ENCODE data around the gene KCNH5.

The KCNH5 gene

DNA sequence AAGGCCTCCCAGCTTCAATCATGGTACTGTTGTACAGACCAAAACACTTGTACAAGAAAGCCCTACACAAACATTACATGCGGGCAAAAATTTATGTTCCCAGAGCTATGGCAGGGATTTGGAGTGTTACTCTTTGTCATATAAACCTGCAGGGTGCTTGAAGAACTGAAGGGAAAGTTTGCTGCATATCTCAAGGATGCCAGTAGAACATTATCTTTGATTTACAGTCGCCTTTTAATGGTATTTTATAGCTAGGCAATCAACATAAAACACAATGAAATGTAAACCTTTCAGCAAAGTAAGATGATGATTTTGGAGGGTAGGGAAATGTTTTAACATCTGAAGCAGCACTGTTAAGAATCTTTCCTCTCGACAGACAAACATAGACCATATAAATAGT lies 305.6 kb downstream of the KCNH5 start:
- DNase-seq (ENCODE audit: low read depth in 2 of 2), result no peak

GRCh38 chr14:62736048-62737043 lies 308.9 kb downstream of the KCNH5 start:
- no peak for DNase-seq (ENCODE audit: low read depth in 2 of 2)

GRCh38 chr14:62734831-62735230 lies 310.4 kb downstream of the KCNH5 start:
- DNase-seq (ENCODE audit: low read depth in 2 of 2), result no peak

- DNase-seq (ENCODE audit: low read depth in 2 of 2), result no peak
Measured at GRCh38 chr14:62722406-62722805, 322.9 kb downstream of the KCNH5 start.

- DNase-seq (ENCODE audit: low read depth in 2 of 2), result no peak
Measured at GRCh38 chr14:62718629-62719028, 326.6 kb downstream of the KCNH5 start.

DNA sequence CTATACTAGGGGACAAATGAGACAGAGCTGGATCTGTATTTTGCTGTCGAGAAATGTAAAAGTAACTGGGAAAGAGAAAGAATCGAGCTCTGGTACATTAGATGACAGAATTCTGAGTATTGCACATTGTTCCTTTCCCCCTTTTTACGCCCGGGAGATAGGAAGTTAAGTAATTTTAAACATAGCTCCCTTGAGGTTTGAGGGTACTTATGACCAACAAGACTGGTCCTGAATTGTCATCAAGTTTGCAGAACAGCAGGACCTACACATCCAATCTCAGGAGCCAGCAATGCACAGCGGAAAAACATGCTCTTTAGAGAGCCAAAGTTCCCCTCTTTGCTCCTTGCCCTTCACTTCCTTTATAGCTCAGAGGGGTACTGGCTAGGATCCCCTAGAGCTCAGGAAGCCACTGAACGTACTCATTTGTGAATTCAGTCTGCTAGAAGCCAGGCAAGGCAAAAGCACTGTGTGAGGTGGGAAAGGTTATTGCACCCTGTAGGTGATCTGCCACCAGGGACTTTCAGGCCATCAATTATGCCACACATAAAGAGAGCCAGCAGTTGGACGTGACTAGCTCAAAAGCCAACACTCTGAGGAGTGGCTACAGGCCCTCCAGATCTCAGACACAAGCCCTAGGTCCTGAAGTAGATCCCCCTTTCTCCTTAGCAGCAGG lies 333.8 kb downstream of the KCNH5 start:
- no peak for DNase-seq (ENCODE audit: low read depth in 2 of 2)

DNA sequence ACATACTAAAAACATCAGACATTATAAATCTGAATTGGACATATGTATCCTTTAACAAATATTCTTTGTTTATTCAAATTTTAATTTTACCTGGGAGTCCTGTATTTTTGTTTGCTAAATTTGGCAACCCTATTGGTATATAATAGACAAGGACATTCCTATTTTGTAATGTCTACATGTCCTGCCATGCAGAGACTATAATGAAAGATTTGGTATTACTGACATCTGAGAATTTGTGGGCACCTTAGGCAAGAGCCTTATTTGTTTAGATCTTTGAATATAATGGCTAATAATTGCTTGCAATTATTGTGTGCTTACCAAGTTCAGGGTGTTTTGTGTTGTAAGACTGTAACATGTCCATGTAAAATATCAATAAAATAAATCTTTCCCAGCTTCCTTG lies 334.4 kb downstream of the KCNH5 start:
- no peak for DNase-seq (ENCODE audit: low read depth in 2 of 2)

DNA sequence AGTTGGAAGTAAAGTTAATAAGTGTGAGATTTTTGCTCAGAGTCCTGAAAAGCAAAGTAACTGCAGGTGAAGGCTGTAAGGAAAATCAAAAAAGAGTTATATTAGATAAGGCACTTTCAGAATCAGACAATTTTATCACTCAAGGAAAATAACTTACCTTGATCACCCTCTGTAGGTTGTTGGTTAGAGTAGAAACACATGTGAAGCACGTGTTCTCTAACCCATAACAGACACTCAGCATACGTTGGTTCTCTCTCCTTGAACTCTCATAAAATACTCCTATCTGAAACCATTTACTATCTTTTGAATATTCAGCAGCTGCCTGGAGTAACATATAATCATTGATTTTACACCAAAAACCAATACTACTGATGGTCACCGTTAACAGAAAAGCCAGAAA lies 335.5 kb downstream of the KCNH5 start:
- DNase-seq (ENCODE audit: low read depth in 2 of 2), result no peak

GRCh38 chr14:62706217-62706616 lies 339.0 kb downstream of the KCNH5 start:
- DNase-seq (ENCODE audit: low read depth in 2 of 2), result no peak

- DNase-seq (ENCODE audit: low read depth in 2 of 2), result no peak
Measured at GRCh38 chr14:62697461-62697860, 347.8 kb downstream of the KCNH5 start.

DNA sequence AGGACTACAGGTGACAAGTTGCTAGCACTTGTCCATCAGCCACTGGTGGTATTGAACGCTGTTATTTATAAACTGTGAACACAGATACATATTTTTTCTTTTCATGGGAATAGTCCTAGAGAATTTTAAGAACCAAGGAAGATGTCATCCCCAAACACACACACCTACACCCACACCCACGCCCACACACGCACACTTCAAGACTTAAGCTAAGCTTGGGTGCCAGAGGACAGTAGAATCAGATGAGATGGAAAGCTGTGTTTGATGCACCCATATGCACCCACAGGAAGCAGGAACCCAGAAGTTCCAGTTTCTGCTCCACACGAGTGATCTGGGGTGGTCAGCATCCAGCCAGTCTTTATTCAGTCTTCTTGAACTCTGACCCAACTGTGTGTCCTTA lies 348.3 kb downstream of the KCNH5 start:
- no peak for DNase-seq (ENCODE audit: low read depth in 2 of 2)

- no peak for DNase-seq (ENCODE audit: low read depth in 2 of 2)
Measured at GRCh38 chr14:62696331-62696924, 348.8 kb downstream of the KCNH5 start.

- DNase-seq (ENCODE audit: low read depth in 2 of 2), result no peak
Measured at GRCh38 chr14:62694075-62694474, 351.2 kb downstream of the KCNH5 start.

DNA sequence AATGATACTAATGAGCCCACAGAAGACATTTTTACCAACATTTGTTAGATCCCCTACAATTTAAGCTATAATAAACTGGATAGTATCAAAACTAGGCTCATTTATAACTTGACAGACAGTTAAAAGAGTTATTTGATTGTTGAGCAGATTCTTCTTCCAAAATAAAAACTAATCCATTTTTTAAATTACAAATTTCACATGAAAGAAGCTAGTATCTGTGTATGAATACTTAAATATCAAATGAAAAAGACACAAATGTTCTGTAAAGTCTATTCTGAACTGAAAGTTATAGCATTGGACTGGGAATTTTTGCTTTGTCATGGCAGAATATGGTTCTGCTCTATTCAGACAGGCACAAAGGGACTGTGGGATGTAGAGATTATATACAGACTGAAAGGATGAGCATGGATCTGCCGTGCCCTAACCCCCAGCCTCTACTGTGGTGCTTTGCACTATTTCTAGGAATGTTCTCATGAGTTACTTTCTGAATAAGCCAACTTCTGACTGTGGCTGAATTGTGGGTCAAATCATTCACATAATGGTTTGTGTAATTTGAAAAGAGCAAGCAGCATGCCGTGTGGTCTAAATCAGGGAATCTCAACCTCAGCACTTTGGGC lies 352.7 kb downstream of the KCNH5 start:
- no peak for DNase-seq (ENCODE audit: low read depth in 2 of 2)

- no peak for DNase-seq (ENCODE audit: low read depth in 2 of 2)
Measured at GRCh38 chr14:62691647-62692489, 353.4 kb downstream of the KCNH5 start.

DNA sequence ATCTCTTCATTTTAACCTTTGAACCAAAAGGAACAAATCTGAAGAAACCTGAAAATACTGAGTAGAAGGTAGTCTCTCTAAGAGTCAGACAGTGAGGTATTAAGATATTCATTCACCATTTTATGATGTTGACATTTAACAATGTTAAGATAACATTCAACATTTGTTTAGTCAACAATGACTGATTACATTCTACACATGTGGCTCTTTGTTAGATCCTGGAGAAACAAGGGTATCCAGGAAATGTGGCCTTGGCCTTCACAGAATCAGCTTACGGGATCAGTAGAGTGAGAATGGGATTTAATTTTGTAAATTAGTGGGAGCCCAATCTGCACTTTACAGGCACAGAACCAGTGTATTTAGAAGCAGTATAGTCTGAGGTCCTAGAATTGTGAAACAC lies 355.5 kb downstream of the KCNH5 start:
- DNase-seq (ENCODE audit: low read depth in 2 of 2), result no peak

DNA sequence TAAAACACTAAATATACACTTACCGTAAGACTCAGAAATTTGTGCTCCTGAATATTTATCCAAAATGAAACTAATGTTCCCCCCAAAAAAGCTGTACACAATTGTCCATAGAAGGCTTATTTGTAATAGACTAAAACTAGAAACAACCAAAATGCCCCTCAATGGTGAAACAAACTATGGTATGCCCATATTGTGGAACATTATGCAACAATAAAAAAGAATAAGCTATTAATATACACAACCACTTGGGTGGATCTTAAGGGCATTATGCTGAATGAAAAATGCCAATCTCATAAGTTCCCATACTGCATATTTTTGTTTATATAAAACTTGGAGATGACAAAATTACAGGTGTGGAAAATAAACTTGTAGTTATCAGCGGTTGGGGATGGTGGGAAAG lies 357.4 kb downstream of the KCNH5 start:
- no peak for DNase-seq (ENCODE audit: low read depth in 2 of 2)

DNA sequence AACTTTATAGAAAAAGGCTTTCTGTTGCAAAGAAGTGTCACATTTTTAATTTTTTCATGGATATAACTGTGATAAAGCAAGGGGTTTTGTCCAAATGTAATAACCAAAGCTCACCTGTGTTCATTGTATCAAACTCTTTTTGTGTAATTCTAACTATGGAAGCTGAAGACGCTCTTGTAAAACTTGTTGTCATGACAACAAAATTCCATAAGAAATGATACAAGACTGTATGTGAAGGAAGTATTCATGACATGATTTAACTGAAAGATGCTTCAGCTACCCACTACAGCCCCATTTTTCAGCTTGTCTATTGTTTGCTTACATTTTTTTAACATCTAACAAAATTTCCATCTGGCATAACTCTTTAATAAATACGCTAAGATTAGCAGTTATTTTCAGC lies 360.9 kb downstream of the KCNH5 start:
- no peak for DNase-seq (ENCODE audit: low read depth in 2 of 2)

GRCh38 chr14:62682208-62682607 lies 363.1 kb downstream of the KCNH5 start:
- no peak for DNase-seq (ENCODE audit: low read depth in 2 of 2)

- DNase-seq (ENCODE audit: low read depth in 2 of 2), result no peak
Measured at GRCh38 chr14:62674563-62675237, 370.6 kb downstream of the KCNH5 start.

All from stimulated activated CD4-positive, alpha-beta T cell treated with anti-CD3 and anti-CD28 coated beads, Interleukin-15, amount 100 ng/mL, for 48 hours (primary cell).